Tibial artery (tissue), 4 donors: ENCODE data around the gene RAPGEF1.
A peak's percentile ranks its signal among the peaks of the same experiment; 100 is the strongest.

Source experiments
- DNase-seq, 2 donors: peaks; one replicate each; pipeline ENCODE4 v3.0.0-alpha.2; 2019
- H3K27ac ChIP-seq, 2 donors: fragments of 200-600 bp; sonication (generic) in 1 of 2; 1 replicate in 1 of 2; 2 replicates in 1 of 2; pipeline ENCODE4 v1.5.1; 2018 to 2019; ENCODE audit warnings: mild to moderate bottlenecking in 1 of 2
- H3K27me3 ChIP-seq, 2 donors: fragments of 200-600 bp; sonication (generic) in 1 of 2; one replicate each; pipeline versions ENCODE4 v1.5.1 to v1.6.0; 2016 to 2019
- H3K36me3 ChIP-seq, 3 donors: fragments of 200-600 bp; sonication (generic) in 2 of 3; one replicate each; pipeline ENCODE4 v1.5.1; 2016 to 2019; ENCODE audit warnings: mild to moderate bottlenecking in 2 of 3
- H3K4me1 ChIP-seq, 4 donors: fragments of 200-600 bp; sonication (generic) in 2 of 4; 1 replicate in 3 of 4; 2 replicates in 1 of 4; pipeline ENCODE4 v1.5.1; 2016 to 2019
- H3K4me3 ChIP-seq, 2 donors: fragments of 200-600 bp; sonication (generic) in 1 of 2; 1 replicate in 1 of 2; 2 replicates in 1 of 2; pipeline ENCODE4 v1.5.1; 2018 to 2019; ENCODE audit warnings: mild to moderate bottlenecking in 2 of 2
- H3K9me3 ChIP-seq, 3 donors: fragments of 200-600 bp; sonication (generic) in 1 of 3; one replicate each; pipeline ENCODE4 v1.5.1; 2016 to 2019
- CTCF ChIP-seq, 2 experiments: fragments of 200-600 bp in 1 of 2; fragments of 450-650 bp in 1 of 2; IDR thresholded peaks; one replicate each; pipeline ENCODE4 v1.5.1; 2017 to 2019; ENCODE audit warnings: antibody characterized with exemption in 2 of 2, mild to moderate bottlenecking in 1 of 2, moderate library complexity in 1 of 2
- intact Hi-C: fragments of 100-400 bp; cut with DNase I; formaldehyde crosslinking; loops from one replicate; pipeline ENCODE4 v1.15.0; 2023; ENCODE audit warnings: low total_unique reads

RAPGEF1 gene

GRCh38 chr9:131781069-131781468, 41.2 kb upstream of the RAPGEF1 start:
- Histone ChIP-seq H3K9me3 (no peaks in the 10 kb centered on the region), H3K27ac (no peak overlapping the region), H3K27me3 (peaks cover 0 to 23% of the 10 kb centered on the region in 2 donors), H3K36me3 (no peaks in the 10 kb centered on the region), H3K4me3 (no peak overlapping the region), H3K4me1 (no peaks in the 10 kb centered on the region)
- no peak for DNase-seq
- intact Hi-C loops, result no loop called here
- TF ChIP-seq CTCF (IDR thresholded peaks at IDR 0.05), result no peak

DNA sequence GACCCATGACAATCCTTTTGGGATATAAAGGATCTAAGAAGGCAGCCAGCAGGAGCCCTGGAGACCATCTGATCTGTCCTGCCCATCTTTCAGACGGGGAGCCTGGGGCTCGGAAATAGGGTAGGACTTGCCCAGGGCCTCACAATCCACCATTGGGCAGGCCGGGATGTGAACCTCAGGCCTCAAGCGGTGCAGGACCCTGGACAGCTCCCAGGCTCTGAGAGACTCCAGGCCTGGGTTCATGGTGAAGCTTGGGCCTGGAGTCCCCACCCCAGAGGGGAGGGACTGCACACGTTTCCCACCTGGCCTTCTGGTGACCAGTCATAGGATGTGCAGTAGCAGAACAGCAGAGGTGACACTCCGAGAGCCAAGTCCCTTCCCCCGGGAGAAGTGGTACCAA, 36.6 kb upstream of the RAPGEF1 start:
- Histone ChIP-seq H3K4me3 (no peak overlapping the region), H3K4me1 (no peaks in the 10 kb centered on the region), H3K27me3 (peaks cover 0 to 30% of the 10 kb centered on the region in 2 donors), H3K36me3 (no peaks in the 10 kb centered on the region), H3K27ac (no peak overlapping the region), H3K9me3 (no peaks in the 10 kb centered on the region)
- no peak for DNase-seq
- intact Hi-C loops, result no loop called here
- TF ChIP-seq CTCF (IDR thresholded peaks at IDR 0.05), result no peak

DNA sequence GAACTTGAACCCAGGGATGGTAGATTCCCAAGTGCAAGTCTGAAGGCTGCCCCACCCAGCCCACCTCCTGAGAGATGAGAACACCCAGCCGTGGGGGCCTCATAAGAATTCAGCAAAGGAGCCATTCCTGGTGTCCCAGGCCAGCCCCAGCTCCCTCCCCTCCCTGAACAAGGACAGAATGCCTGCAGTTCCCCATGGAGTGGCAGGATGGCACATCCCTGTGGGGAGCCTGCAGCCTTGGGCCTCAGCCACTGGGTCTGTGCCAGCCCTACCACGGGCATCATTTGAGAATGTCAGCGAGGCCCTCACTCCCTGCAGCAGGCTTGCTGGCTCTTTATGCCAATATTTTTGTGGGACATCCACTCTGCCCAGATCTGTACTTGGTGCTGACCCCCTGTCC, 36.2 kb upstream of the RAPGEF1 start:
- H3K36me3 ChIP-seq, result no peaks in the 10 kb centered on the region
- no peaks in the 10 kb centered on the region for H3K4me1 ChIP-seq
- H3K27me3 ChIP-seq, result peaks cover 0 to 31% of the 10 kb centered on the region in 2 donors
- no peak overlapping the region for H3K4me3 ChIP-seq
- intact Hi-C loops, result no loop called here
- no peak for TF ChIP-seq CTCF (IDR thresholded peaks at IDR 0.05)
- H3K9me3 ChIP-seq, result no peaks in the 10 kb centered on the region
- H3K27ac ChIP-seq, result no peak overlapping the region
- no peak for DNase-seq

GRCh38 chr9:131774636-131775035, 34.8 kb upstream of the RAPGEF1 start:
- no peak overlapping the region for H3K27ac ChIP-seq
- DNase-seq, result no peak
- intact Hi-C loops, result no loop called here

DNA sequence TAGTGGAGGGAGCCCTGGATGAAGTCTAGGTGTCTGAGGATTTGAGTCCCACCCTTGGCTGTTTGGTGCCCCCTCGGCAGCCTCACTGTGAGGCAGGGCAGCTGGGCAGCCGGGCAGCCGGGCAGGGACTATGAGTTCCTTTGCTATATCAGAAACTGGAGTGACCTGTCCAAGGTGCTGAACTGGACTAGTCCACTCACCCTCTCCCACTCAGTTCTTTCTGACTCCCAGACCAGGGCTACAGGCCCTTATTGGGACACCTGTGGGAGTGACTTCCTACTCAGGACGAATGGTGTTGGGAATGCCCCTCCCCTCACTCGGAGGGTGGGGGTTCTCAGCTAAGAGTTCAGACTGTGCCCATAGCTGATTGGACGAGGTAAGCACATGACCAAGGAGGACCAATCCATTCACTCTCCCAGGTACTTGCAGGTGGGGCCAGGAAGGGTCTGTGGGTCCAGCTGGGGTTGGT, 34.1 kb upstream of the RAPGEF1 start:
- intact Hi-C loops, result no loop called here
- H3K27ac ChIP-seq, result no peak overlapping the region
- H3K36me3 ChIP-seq, result no peaks in the 10 kb centered on the region
- no peak overlapping the region for H3K4me3 ChIP-seq
- DNase-seq, result peak in 1 of 2 donors; percentile 25
- no peak for TF ChIP-seq CTCF (IDR thresholded peaks at IDR 0.05)
- H3K27me3 ChIP-seq, result peaks cover 0 to 38% of the 10 kb centered on the region in 2 donors
- H3K4me1 ChIP-seq, result no peaks in the 10 kb centered on the region
- no peaks in the 10 kb centered on the region for H3K9me3 ChIP-seq

More at GRCh38 chr9:131774636-131775035, 34.8 kb upstream of the RAPGEF1 start:
- no peak for TF ChIP-seq CTCF (IDR thresholded peaks at IDR 0.05)
- no peaks in the 10 kb centered on the region for H3K36me3 ChIP-seq
- no peaks in the 10 kb centered on the region for H3K9me3 ChIP-seq
- H3K27me3 ChIP-seq, result peaks cover 0 to 38% of the 10 kb centered on the region in 2 donors
- H3K4me3 ChIP-seq, result no peak overlapping the region
- no peaks in the 10 kb centered on the region for H3K4me1 ChIP-seq

GRCh38 chr9:131772940-131773339, 33.1 kb upstream of the RAPGEF1 start:
- Histone ChIP-seq H3K36me3 (no peaks in the 10 kb centered on the region), H3K27me3 (peaks cover 0 to 42% of the 10 kb centered on the region in 2 donors), H3K9me3 (no peaks in the 10 kb centered on the region), H3K4me1 (no peaks in the 10 kb centered on the region), H3K4me3 (no peak overlapping the region), H3K27ac (no peak overlapping the region)
- intact Hi-C loops, result no loop called here
- no peak for DNase-seq
- no peak for TF ChIP-seq CTCF (IDR thresholded peaks at IDR 0.05)
